Retinal pigment epithelial cell (primary cell): ENCODE data around the gene LIN37.

ENCODE experiments used
- DNase-seq: peaks from one replicate; pipeline ENCODE4 v3.0.0-alpha.2; 2010; ENCODE audit warnings: low read depth
- H3K4me3 ChIP-seq: 2 replicates; pipeline ENCODE4 v1.5.1; 2011; ENCODE audit warnings: mild to moderate bottlenecking, low read length, control low read depth, moderate library complexity
- CTCF ChIP-seq: conservative IDR thresholded peaks from 2 replicates; pipeline ENCODE4 v1.5.1; 2011; ENCODE audit warnings: low read depth, low read length, control low read depth, inconsistent platforms

The LIN37 gene

GRCh38 chr19:35750167-35750566 is 1.8 kb downstream of the LIN37 start:
- no peak for DNase-seq
- TF ChIP-seq CTCF, result no peak
- H3K4me3 ChIP-seq, result no peak overlapping the region

- no peak for TF ChIP-seq CTCF
- no peak for DNase-seq
- no peak overlapping the region for H3K4me3 ChIP-seq
These were observed 3.7 kb downstream of the LIN37 start for GRCh38 chr19:35751839-35752745.

- DNase-seq, result no peak
- TF ChIP-seq CTCF, result no peak
- H3K4me3 ChIP-seq, result no peak overlapping the region
These were observed 4.5 kb downstream of the LIN37 start for GRCh38 chr19:35752746-35753350.

GRCh38 chr19:35753634-35754369 is 5.4 kb downstream of the LIN37 start:
- H3K4me3 ChIP-seq, result no peak overlapping the region
- no peak for TF ChIP-seq CTCF
- no peak for DNase-seq

GRCh38 chr19:35754370-35755130 is 6.2 kb downstream of the LIN37 start:
- no peak for TF ChIP-seq CTCF
- H3K4me3 ChIP-seq, result no peak overlapping the region
- no peak for DNase-seq

GRCh38 chr19:35755131-35755549 is 6.8 kb downstream of the LIN37 start:
- DNase-seq, result no peak
- H3K4me3 ChIP-seq, result no peak overlapping the region

More at GRCh38 chr19:35755131-35755549, 6.8 kb downstream of the LIN37 start:
- no peak for TF ChIP-seq CTCF
